ENCODE results near the gene PCDHGB4. TPM values are rescaled to one million over a fixed set of nuclear protein-coding genes. Genes with fewer than 3 reads are reported as not detected.

Gene PCDHGB4
- total and polyA plus RNA-seq, 9 of the 15 experiments (the other 6 are each of a cell fraction or from before 2014, with no cell fraction given), result 0.01 to 0.14 (median 0.03) TPM; not detected in 5

- CTCF ChIA-PET (ENCODE audit: low intra/inter-chr PET ratio), result interaction anchor here (0.6 to 1.5 kb wide), 7 partner anchors 12 to 1483 kb away, joined by 3 to 9 read pairs (median 4); partner anchors contain the start of gene PCDHGA2
- H3K9me1 ChIP-seq (ENCODE audit: control insufficient read depth, insufficient read depth, low read length), result no peaks in the 10 kb centered on the region
- no peaks in the 10 kb centered on the region for H3K36me3 ChIP-seq (ENCODE audit: control insufficient read depth, insufficient read depth, low read length)
- WGBS (ENCODE audit: insufficient coverage, low coverage, missing lambda C conversion rate), result 3% methylated on average over 29 of the region's 29 CpGs
- intact Hi-C loops (cut with micrococcal nuclease), result no loop called here
- peak; percentile 44 to 75 (median 62) for DNase-seq (ENCODE audit: extremely low read depth in 1 of 4, low spot score in 3 of 4)
- H3K4me2 ChIP-seq (ENCODE audit: insufficient read depth, low read length), result peak within 1 kb of the TSS; percentile 77
- no peaks in the 10 kb centered on the region for H3K79me2 ChIP-seq (ENCODE audit: control insufficient read depth, insufficient read depth, low read length)
- no peaks in the 10 kb centered on the region for H4K20me1 ChIP-seq (replicated peaks; ENCODE audit: control insufficient read depth, insufficient read depth, low read length)
- peaks cover 0 to 2% of the 10 kb centered on the region in 2 experiments; a peak in 2 of 5 replicates for H3K4me1 ChIP-seq (replicated peaks in 1 of 2; ENCODE audit: control insufficient read depth in 2 of 2, insufficient read depth in 2 of 2, low read length in 2 of 2)
- no peak within 1 kb of the TSS for H3K27ac ChIP-seq (ENCODE audit: extremely low read depth, low read depth, low read length)
- TSS peak; percentile 42 for BruUV-seq (replicated peaks)
- H3K9me3 ChIP-seq (replicated peaks; ENCODE audit: control insufficient read depth, insufficient read depth, low read depth, low read length), result no peaks in the 10 kb centered on the region
- peak within 1 kb of the TSS; percentile 87 for H2AFZ ChIP-seq (ENCODE audit: low read depth, low read length)
- peaks cover 0 to 12% of the 10 kb centered on the region in 2 experiments; a peak in 3 of 5 replicates for H3K27me3 ChIP-seq (ENCODE audit: control insufficient read depth in 2 of 2, insufficient read depth in 2 of 2, low read length in 2 of 2)
- FAIRE-seq, result peak; percentile 86
- in situ Hi-C loops (cut with MboI), result no loop called here
- H3K9ac ChIP-seq (ENCODE audit: insufficient read depth in 1 of 2, low read depth in 2 of 2, low read length in 2 of 2), result peak within 1 kb of the TSS in 1 of 2 experiments; percentile 83; a peak in 1 of 4 replicates
- POLR2A ChIA-PET, result interaction anchor here (0.5 to 1.2 kb wide), 4 partner anchors 20 to 521 kb away, joined by 3 read pairs; no protein-coding TSS in a partner anchor
- peak within 1 kb of the TSS; percentile 43 for H3K4me3 ChIP-seq
- ATAC-seq, result peak; percentile 99
- TF ChIP-seq NELFE (IDR thresholded peaks at IDR 0.05; ENCODE audit: insufficient read depth, insufficient read length) (no peak), DEAF1 (CRISPR knock-in tag; IDR thresholded peaks at IDR 0.05) (peak; percentile 35; the same call in 1 of the 2 replicates), SPI1 (IDR thresholded peaks at IDR 0.05; ENCODE audit: borderline replicate concordance, low read depth, low read length) (peak; percentile 37; the same call in 1 of the 2 replicates), GATAD2A (IDR thresholded peaks at IDR 0.05) (no peak), ZNF197 (CRISPR knock-in tag; IDR thresholded peaks at IDR 0.05; ENCODE audit: low read depth) (no peak), FOXP1 (CRISPR knock-in tag; IDR thresholded peaks at IDR 0.05) (no peak), PHB (CRISPR knock-in tag; IDR thresholded peaks at IDR 0.05) (no peak), CBX3 (IDR thresholded peaks at IDR 0.05; ENCODE audit: borderline replicate concordance in 1 of 2, low read length in 2 of 2) (0 out of 3 replicates have a peak, but pooled peaks of 1 of the 2 experiments have one; percentile 17), RAD21 (CRISPR knock-in tag; conservative IDR thresholded peaks at IDR 0.05 in 1 of 2, IDR thresholded peaks at IDR 0.05 in 1 of 2) (peak; percentile 59 to 62), MAZ (CRISPR knock-in tag; conservative IDR thresholded peaks at IDR 0.05 in 1 of 2, IDR thresholded peaks at IDR 0.05 in 1 of 2) (peak in 1 of 2 experiments; percentile 40; a peak in 1 of 4 replicates), FOXJ3 (CRISPR knock-in tag; IDR thresholded peaks at IDR 0.05) (no peak)
These were observed 37.4 kb upstream of the PCDHGB4 start, which contains the start of gene PCDHGB1 for GRCh38 chr5:141349917-141350619. TSS of gene PCDHGB1 (plus strand) at chr5:141350099. CDS start at chr5:141350261, 162 bp downstream.
